SHP77 (cell line): ENCODE data around the gene FAM181A.

ENCODE experiments used
- DNase-seq, 2 experiments: peaks; one replicate each; lab custom pipeline; 2025; lab: John Stamatoyannopoulos, UW

FAM181A gene

GRCh38 chr14:93903342-93904184 lies 23.6 kb upstream of the FAM181A start:
- DNase-seq: peak in 1 of 2 experiments; percentile 5

- no peak for DNase-seq
Observed at GRCh38 chr14:93905623-93906022, 21.5 kb upstream of the FAM181A start.

GRCh38 chr14:93906341-93907329 lies 20.5 kb upstream of the FAM181A start:
- DNase-seq: peak; percentile 53 to 64

GRCh38 chr14:93909429-93910128 lies 17.6 kb upstream of the FAM181A start:
- no peak for DNase-seq

GRCh38 chr14:93911975-93912615 lies 15.0 kb upstream of the FAM181A start:
- no peak for DNase-seq

- DNase-seq: no peak
Observed at GRCh38 chr14:93912782-93913181, 14.4 kb upstream of the FAM181A start.

GRCh38 chr14:93914278-93914677 lies 12.9 kb upstream of the FAM181A start:
- DNase-seq: no peak

GRCh38 chr14:93915070-93915705 lies 12.0 kb upstream of the FAM181A start:
- DNase-seq: no peak

GRCh38 chr14:93915800-93916199 lies 11.3 kb upstream of the FAM181A start:
- no peak for DNase-seq

GRCh38 chr14:93916498-93916897 lies 10.6 kb upstream of the FAM181A start:
- DNase-seq: no peak

GRCh38 chr14:93917141-93917540 lies 10.0 kb upstream of the FAM181A start:
- no peak for DNase-seq

- no peak for DNase-seq
Observed at GRCh38 chr14:93921001-93921806, 5.9 kb upstream of the FAM181A start.

GRCh38 chr14:93923626-93924025 lies 3.5 kb upstream of the FAM181A start:
- no peak for DNase-seq

- DNase-seq: no peak
Observed at GRCh38 chr14:93924592-93925355, 2.4 kb upstream of the FAM181A start.

GRCh38 chr14:93925374-93925895 lies 1.7 kb upstream of the FAM181A start:
- DNase-seq: no peak

- DNase-seq: peak in 1 of 2 experiments; percentile 27
Observed at GRCh38 chr14:93926245-93926872, 785 bp upstream of the FAM181A start.

GRCh38 chr14:93927800-93928145 lies 629 bp downstream of the FAM181A start:
- DNase-seq: no peak

GRCh38 chr14:93928184-93929047 lies 1.3 kb downstream of the FAM181A start:
- DNase-seq: no peak
